Measurements from ENCODE around the gene NAPSA.

The NAPSA gene

DNA sequence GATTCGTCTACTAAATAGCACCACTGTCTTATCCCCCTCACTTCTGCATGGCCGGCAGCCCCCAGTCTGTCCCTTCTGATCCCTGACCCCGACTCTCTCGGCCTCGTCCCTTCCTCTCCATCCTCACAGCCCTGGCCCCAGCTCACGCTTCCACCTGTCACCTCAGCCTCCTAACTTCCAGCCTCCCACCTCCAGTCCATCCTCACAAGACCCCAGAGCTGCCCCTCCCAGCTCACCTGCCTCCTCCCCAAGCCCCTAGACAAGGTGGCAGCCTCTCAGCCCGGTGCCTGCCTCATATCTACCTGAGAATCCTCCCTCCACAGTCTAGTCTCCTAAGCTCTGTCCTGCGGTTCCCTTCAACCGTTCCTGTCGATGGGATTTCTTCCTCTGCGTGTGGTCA lies 46.3 kb downstream of the NAPSA start:
- no peak for DNase-seq (ENCODE audit: low read depth)
- TF ChIP-seq, protein P1, sequence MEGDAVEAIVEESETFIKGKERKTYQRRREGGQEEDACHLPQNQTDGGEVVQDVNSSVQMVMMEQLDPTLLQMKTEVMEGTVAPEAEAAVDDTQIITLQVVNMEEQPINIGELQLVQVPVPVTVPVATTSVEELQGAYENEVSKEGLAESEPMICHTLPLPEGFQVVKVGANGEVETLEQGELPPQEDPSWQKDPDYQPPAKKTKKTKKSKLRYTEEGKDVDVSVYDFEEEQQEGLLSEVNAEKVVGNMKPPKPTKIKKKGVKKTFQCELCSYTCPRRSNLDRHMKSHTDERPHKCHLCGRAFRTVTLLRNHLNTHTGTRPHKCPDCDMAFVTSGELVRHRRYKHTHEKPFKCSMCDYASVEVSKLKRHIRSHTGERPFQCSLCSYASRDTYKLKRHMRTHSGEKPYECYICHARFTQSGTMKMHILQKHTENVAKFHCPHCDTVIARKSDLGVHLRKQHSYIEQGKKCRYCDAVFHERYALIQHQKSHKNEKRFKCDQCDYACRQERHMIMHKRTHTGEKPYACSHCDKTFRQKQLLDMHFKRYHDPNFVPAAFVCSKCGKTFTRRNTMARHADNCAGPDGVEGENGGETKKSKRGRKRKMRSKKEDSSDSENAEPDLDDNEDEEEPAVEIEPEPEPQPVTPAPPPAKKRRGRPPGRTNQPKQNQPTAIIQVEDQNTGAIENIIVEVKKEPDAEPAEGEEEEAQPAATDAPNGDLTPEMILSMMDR (IDR thresholded peaks at IDR 0.05; ENCODE audit: control insufficient read depth, extremely low read depth, insufficient read depth) = no peak
- H3K4me3 ChIP-seq (ENCODE audit: low read depth, low read length) = no peak overlapping the region

DNA sequence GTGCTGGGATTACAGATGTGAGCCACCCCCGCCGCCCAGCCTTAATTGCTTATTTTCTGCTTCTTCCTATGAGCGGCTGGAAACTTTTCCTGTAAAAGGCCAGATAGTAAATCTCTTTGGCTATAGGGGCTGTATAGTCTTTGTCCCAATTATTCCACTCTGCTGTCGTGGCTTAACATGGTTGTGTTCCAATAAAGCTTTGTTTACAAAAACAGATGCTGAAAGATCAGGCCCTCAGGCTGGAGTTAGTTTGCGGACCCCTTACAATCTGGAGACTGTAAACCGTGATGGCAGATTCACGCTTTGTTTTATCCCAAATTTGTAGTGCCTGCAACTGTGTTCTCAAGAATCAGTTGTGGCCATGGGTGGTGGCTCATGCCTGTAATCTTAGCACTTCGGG lies 47.0 kb downstream of the NAPSA start:
- no peak for DNase-seq (ENCODE audit: low read depth)
- no peak overlapping the region for H3K4me3 ChIP-seq (ENCODE audit: low read depth, low read length)
- TF ChIP-seq, protein P1 (IDR thresholded peaks at IDR 0.05; ENCODE audit: control insufficient read depth, extremely low read depth, insufficient read depth) = no peak

DNA sequence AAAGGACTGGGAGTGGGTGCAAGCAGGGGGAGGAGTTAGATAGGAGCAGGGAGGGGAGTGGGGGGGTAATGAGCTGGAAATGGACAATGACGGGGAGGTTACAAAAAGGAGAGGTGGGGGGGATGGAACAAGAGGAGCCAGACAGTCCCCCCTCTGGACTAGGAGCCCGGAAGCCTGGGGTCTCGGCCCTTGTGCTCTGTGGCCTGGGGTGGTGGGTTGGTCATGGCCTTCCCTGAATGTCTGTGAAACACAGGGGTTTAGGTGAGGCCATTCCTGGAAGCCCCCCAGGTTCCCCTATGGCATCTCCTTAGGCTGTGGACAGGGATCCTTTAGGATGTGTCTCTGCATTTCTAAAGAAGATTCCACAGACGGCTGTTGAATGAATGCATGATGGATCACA lies 48.3 kb downstream of the NAPSA start:
- H3K4me3 ChIP-seq (ENCODE audit: low read depth, low read length) = no peak overlapping the region
- TF ChIP-seq, protein P1 (IDR thresholded peaks at IDR 0.05; ENCODE audit: control insufficient read depth, extremely low read depth, insufficient read depth) = no peak
- no peak for DNase-seq (ENCODE audit: low read depth)

DNA sequence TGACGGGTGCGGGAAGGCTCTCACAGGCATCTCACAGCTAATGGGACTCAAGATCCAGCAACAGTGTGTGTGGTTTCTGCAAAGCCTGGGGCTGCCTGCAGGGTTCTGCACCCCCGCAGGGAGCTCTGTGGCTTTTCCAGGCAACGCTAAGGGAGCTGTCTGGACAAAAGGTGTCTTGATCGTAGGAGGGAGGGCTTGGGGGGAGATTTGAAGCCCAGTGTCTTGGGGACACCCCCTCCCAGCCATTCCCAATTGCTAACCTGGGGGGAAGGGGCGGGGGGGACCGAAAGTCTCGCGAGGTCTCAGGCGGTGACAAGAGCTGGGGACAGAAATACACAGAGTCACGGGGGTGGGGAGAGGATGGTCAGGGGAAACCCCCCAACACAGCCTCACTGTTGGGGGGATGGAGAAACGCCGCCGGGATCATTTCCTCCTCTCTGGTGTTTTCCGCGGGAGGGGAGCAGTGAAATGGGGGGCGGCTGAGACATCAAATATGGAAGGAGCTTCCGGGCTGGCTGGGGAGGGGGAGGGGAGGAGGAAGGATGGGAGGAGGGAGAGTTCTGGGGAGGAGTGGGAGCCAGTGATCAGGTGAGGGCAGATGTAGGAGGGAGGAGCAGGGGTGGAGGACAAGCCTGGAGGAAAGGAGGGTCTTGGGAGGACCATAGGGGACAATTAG lies 49.5 kb downstream of the NAPSA start:
- TF ChIP-seq, protein P1 (IDR thresholded peaks at IDR 0.05; ENCODE audit: control insufficient read depth, extremely low read depth, insufficient read depth) = no peak
- DNase-seq (ENCODE audit: low read depth) = no peak
- H3K4me3 ChIP-seq (ENCODE audit: low read depth, low read length) = no peak overlapping the region

DNA sequence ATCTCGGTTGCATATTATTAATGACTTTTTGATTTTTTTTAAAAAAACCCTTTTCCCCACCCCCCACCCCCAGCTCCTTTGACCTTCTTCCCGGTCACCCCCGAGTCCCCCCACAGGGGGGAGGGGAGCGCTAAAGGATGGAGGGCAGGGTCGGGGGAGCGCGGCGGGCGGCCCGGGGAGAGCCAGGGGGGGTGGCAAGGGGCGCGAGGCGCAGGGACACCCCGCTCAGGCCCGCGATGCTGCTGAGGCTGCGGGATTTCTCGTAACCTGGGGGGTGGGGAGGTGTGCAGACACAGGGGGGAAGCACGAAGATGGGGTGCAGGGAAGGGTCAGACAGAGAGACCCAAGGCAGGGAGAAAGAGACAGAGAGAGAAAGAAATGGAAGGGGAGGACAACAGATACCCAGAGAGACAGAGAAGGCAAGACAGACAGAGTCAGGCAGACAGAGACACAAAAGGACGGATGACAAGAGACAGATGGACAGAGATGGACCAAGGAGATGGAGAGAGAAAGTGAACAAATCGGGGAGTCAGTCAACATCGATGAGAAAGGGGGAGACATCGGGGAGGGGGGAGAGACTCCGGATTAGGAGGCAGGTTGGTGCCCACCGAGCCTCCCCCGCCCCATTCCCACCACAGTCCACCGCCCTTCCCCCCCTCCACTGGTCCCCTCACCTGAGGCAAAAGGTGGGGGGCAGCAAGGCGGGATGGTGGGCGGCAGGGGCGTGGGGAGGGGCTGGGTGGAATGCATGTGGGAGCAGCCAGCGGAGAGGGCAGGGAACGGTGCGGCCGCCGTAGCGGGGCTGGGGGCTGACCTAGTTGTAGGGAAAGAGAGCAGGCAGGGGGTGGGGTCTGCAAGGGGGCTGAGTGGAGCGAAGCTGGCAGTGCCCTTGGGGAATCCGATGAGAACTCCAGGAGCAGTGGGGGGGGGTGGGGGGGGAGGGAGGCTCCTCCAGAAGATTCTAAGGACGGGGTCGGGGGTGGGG lies 50.4 kb downstream of the NAPSA start:
- H3K4me3 ChIP-seq (ENCODE audit: low read depth, low read length) = no peak overlapping the region
- no peak for DNase-seq (ENCODE audit: low read depth)
- TF ChIP-seq, protein P1 (IDR thresholded peaks at IDR 0.05; ENCODE audit: control insufficient read depth, extremely low read depth, insufficient read depth) = no peak

DNA sequence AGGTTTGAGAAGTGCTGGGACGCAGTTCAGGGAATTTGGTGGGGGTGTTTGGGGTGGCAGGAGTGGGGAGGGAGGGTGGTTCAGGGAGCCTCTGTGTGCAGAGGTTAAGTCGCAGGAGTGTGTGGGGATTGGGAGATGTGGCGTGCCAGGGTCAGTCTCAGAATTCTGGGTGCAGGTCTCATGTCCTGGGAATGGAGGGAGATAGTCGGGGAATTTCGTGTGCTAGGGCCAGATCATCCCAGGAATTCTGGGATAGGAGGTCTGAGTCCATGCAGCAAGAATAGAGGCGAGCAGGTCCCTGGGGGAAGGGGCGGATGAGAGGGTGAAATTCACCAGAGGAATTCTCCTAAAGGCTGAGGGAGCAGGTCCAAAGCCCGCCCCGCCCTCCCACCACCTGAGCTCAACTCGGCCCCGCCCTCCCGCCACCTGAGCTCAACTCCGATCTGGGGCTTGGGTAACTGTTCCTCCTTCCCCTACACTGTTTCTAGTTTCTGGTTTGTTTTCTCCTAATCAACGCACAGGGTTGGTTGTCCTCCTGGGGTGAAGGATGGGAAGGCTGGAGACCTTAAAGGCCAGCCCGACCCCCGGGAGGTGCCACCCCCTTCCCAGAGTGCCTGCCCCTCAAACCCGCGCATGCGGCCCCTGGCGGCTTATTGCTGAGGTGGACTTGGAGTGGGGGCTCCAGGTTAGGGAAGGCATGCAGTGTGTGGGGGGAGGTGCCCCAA lies 51.5 kb downstream of the NAPSA start:
- TF ChIP-seq, protein P1 (IDR thresholded peaks at IDR 0.05; ENCODE audit: control insufficient read depth, extremely low read depth, insufficient read depth) = no peak
- no peak for DNase-seq (ENCODE audit: low read depth)
- H3K4me3 ChIP-seq (ENCODE audit: low read depth, low read length) = no peak overlapping the region

Data from LNCaP clone FGC (cell line).